H1 (cell line): ENCODE results near the gene OSBPL2.

Source experiments
- EGR1 ChIP-seq: IDR thresholded peaks from 2 replicates; pipeline ENCODE4 v1.6.1; 2011; ENCODE audit warnings: low read depth, low read length, borderline replicate concordance
- EP300 ChIP-seq, 2 experiments: IDR thresholded peaks; 1 replicate in 1 of 2; 2 replicates in 1 of 2; pipeline ENCODE4 v1.6.1; 2011 to 2012; ENCODE audit warnings: low read depth in 2 of 2, low read length in 2 of 2, mild to moderate bottlenecking in 2 of 2, borderline replicate concordance in 1 of 2, inconsistent platforms in 1 of 2, moderate library complexity in 1 of 2
- FOSL1 ChIP-seq: IDR thresholded peaks from 2 replicates; pipeline ENCODE4 v1.6.1; 2011; ENCODE audit warnings: mild to moderate bottlenecking, low read depth, low read length, moderate library complexity; ENCODE audit not compliant: insufficient read depth
- HDAC6 ChIP-seq: IDR thresholded peaks from one replicate; pipeline ENCODE4 v1.7.1; 2012; ENCODE audit warnings: low read depth, mild to moderate bottlenecking, inconsistent platforms, low read length, moderate library complexity
- JUND ChIP-seq: IDR thresholded peaks from 2 replicates; pipeline ENCODE4 v1.6.1; 2011; ENCODE audit warnings: mild to moderate bottlenecking, improper control_type of control experiment, low read length
- NRF1 ChIP-seq: IDR thresholded peaks from 2 replicates; pipeline ENCODE4 v1.6.1; 2011; ENCODE audit warnings: mild to moderate bottlenecking, low read depth, low read length, improper control_type of control experiment
- POLR2A ChIP-seq, 2 experiments: IDR thresholded peaks; 1 replicate in 1 of 2; 2 replicates in 1 of 2; pipeline ENCODE4 v1.6.1; 2011; ENCODE audit warnings: low read depth in 2 of 2, low read length in 2 of 2, mild to moderate bottlenecking in 2 of 2; ENCODE audit errors: control extremely low read depth in 1 of 2
- POLR2AphosphoS5 ChIP-seq: IDR thresholded peaks from 2 replicates; pipeline ENCODE4 v1.6.1; 2011; ENCODE audit warnings: low read depth, low read length
- TF ChIP-seq, protein P1 (sequence below), 3 experiments: IDR thresholded peaks; 1 replicate in 2 of 3; 2 replicates in 1 of 3; pipeline versions ENCODE4 v1.5.1 to v1.6.1; 2011; ENCODE audit warnings: low read length in 3 of 3, mild to moderate bottlenecking in 3 of 3, inconsistent platforms in 2 of 3, low read depth in 1 of 3, moderate library complexity in 1 of 3; ENCODE audit not compliant: insufficient read depth in 1 of 3; ENCODE audit errors: control extremely low read depth in 1 of 3
- TF ChIP-seq, protein P2 (sequence below): IDR thresholded peaks from 2 replicates; pipeline ENCODE4 v1.6.1; 2012; ENCODE audit warnings: low read length, inconsistent platforms

- TF ChIP-seq JUND, result no peak
- no peak for TF ChIP-seq POLR2AphosphoS5
- TF ChIP-seq EP300 (IDR thresholded peaks at IDR 0.05; ENCODE audit: borderline replicate concordance in 1 of 2, low read depth in 2 of 2, low read length in 2 of 2), result no peak
- TF ChIP-seq, protein P1, sequence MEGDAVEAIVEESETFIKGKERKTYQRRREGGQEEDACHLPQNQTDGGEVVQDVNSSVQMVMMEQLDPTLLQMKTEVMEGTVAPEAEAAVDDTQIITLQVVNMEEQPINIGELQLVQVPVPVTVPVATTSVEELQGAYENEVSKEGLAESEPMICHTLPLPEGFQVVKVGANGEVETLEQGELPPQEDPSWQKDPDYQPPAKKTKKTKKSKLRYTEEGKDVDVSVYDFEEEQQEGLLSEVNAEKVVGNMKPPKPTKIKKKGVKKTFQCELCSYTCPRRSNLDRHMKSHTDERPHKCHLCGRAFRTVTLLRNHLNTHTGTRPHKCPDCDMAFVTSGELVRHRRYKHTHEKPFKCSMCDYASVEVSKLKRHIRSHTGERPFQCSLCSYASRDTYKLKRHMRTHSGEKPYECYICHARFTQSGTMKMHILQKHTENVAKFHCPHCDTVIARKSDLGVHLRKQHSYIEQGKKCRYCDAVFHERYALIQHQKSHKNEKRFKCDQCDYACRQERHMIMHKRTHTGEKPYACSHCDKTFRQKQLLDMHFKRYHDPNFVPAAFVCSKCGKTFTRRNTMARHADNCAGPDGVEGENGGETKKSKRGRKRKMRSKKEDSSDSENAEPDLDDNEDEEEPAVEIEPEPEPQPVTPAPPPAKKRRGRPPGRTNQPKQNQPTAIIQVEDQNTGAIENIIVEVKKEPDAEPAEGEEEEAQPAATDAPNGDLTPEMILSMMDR (IDR thresholded peaks at IDR 0.05; ENCODE audit: control extremely low read depth in 1 of 3, insufficient read depth in 1 of 3, low read depth in 1 of 3, low read length in 3 of 3), result no peak
- TF ChIP-seq FOSL1, result no peak
- no peak for TF ChIP-seq POLR2A (IDR thresholded peaks at IDR 0.05; ENCODE audit: control extremely low read depth in 1 of 2, low read depth in 2 of 2, low read length in 2 of 2)
- TF ChIP-seq HDAC6, result no peak
- TF ChIP-seq, protein P2, sequence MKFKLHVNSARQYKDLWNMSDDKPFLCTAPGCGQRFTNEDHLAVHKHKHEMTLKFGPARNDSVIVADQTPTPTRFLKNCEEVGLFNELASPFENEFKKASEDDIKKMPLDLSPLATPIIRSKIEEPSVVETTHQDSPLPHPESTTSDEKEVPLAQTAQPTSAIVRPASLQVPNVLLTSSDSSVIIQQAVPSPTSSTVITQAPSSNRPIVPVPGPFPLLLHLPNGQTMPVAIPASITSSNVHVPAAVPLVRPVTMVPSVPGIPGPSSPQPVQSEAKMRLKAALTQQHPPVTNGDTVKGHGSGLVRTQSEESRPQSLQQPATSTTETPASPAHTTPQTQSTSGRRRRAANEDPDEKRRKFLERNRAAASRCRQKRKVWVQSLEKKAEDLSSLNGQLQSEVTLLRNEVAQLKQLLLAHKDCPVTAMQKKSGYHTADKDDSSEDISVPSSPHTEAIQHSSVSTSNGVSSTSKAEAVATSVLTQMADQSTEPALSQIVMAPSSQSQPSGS, result no peak
- TF ChIP-seq NRF1, result no peak
- no peak for TF ChIP-seq EGR1
Measured at GRCh38 chr20:62235777-62236157, 2.6 kb upstream of the OSBPL2 start.
